ENCODE results near the gene SGK1.

DNA sequence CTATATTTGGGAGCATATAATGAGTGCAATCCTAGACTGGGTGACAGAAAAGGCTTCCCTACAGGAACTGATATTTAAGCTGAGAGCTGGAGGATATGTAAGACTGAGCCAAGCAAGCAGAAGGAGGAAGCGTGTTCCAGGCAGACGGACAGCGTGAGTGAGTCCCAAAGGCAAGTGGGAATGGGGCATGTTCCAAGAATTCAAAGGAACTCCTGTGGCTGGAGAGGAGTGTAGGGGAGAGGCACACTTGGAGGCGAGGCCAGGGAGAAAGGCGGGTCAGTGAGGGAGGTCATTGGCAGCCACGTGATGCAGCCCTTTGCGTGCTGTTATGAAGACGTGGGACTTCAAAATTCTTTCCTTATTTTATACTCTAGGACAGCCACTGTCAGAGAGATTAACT is 27.9 kb upstream of the SGK1 start:
- no peak for TF ChIP-seq POLR2A (IDR thresholded peaks at IDR 0.05; ENCODE audit: low read depth, low read length)
- TF ChIP-seq POLR2AphosphoS5 (IDR thresholded peaks at IDR 0.05; ENCODE audit: low read depth, low read length) = no peak

All from GM12892 (cell line).